MM.1S (cell line): ENCODE measurements around the gene ALPL.

ENCODE experiments used
- CTCF ChIP-seq: fragments of 300-600 bp; sonication (generic); IDR thresholded peaks from 2 replicates; pipeline ENCODE4 v1.5.1; 2016; ENCODE audit warnings: antibody characterized with exemption, low read length, mixed read lengths
- EZH2 ChIP-seq: fragments of 300-600 bp; sonication (generic); optimal IDR thresholded peaks from 2 replicates; pipeline ENCODE3; 2017; ENCODE audit warnings: low read depth, mild to moderate bottlenecking, antibody characterized with exemption, low read length, mixed read lengths

GRCh38 chr1:21584096-21584495, 74.9 kb downstream of the ALPL start:
- TF ChIP-seq EZH2 (no peak), CTCF (no peak)
